Measurements from ENCODE around the gene CPNE2.

- TF ChIP-seq CTCF (conservative IDR thresholded peaks at IDR 0.05; ENCODE audit: low read depth, low read length): no peak
- TF ChIP-seq EZH2 (IDR thresholded peaks at IDR 0.05; ENCODE audit: low read length, unreplicated experiment): no peak
- TF ChIP-seq EZH2phosphoT487 (IDR thresholded peaks at IDR 0.05; ENCODE audit: borderline replicate concordance, low read length): no peak
Measured at GRCh38 chr16:57196753-57197152, 104.4 kb downstream of the CPNE2 start.
